Loucy (cell line): ENCODE data around the gene DIP2B.

Experiments used
- EZH2phosphoT487 ChIP-seq: fragments of 200-600 bp; IDR thresholded peaks from 2 replicates; pipeline ENCODE4 v1.6.1; 2018; ENCODE audit warnings: antibody characterized with exemption, mild to moderate bottlenecking, moderate library complexity, borderline replicate concordance
- TF ChIP-seq, protein P1 (sequence below): fragments of 200-600 bp; sonication (generic); conservative IDR thresholded peaks from 2 replicates; pipeline ENCODE4 v1.5.1; 2014; ENCODE audit warnings: mild to moderate bottlenecking, antibody characterized with exemption, low read length

DNA sequence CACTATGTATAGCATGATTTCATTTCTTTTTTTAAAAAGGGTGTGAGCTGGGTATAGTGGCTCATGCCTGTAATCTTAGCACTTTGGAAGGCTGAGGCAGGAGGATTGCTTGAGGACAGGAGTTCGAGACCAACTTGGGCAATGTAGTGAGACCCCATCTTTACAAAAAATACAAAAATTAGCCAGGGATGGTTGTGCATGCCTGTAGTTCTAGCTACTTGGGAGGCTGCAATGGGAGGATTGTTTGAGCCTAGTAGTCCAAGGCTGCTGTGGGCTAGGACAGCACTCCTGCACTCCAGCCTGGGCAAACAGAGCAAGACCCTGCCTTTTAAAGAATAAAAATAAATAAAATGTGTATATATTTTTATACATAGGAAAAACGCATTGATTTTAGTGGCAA, 43.0 kb downstream of the DIP2B start:
- TF ChIP-seq, protein P1, sequence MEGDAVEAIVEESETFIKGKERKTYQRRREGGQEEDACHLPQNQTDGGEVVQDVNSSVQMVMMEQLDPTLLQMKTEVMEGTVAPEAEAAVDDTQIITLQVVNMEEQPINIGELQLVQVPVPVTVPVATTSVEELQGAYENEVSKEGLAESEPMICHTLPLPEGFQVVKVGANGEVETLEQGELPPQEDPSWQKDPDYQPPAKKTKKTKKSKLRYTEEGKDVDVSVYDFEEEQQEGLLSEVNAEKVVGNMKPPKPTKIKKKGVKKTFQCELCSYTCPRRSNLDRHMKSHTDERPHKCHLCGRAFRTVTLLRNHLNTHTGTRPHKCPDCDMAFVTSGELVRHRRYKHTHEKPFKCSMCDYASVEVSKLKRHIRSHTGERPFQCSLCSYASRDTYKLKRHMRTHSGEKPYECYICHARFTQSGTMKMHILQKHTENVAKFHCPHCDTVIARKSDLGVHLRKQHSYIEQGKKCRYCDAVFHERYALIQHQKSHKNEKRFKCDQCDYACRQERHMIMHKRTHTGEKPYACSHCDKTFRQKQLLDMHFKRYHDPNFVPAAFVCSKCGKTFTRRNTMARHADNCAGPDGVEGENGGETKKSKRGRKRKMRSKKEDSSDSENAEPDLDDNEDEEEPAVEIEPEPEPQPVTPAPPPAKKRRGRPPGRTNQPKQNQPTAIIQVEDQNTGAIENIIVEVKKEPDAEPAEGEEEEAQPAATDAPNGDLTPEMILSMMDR, result no peak
- no peak for TF ChIP-seq EZH2phosphoT487
